Superior temporal gyrus (tissue), 1 donor: ENCODE measurements around the gene ITGA3.

ENCODE experiments used
- DNase-seq: peaks from one replicate; pipeline ENCODE4 v3.0.0-alpha.2; 2016; ENCODE audit errors: extremely low spot score

The ITGA3 gene

DNA sequence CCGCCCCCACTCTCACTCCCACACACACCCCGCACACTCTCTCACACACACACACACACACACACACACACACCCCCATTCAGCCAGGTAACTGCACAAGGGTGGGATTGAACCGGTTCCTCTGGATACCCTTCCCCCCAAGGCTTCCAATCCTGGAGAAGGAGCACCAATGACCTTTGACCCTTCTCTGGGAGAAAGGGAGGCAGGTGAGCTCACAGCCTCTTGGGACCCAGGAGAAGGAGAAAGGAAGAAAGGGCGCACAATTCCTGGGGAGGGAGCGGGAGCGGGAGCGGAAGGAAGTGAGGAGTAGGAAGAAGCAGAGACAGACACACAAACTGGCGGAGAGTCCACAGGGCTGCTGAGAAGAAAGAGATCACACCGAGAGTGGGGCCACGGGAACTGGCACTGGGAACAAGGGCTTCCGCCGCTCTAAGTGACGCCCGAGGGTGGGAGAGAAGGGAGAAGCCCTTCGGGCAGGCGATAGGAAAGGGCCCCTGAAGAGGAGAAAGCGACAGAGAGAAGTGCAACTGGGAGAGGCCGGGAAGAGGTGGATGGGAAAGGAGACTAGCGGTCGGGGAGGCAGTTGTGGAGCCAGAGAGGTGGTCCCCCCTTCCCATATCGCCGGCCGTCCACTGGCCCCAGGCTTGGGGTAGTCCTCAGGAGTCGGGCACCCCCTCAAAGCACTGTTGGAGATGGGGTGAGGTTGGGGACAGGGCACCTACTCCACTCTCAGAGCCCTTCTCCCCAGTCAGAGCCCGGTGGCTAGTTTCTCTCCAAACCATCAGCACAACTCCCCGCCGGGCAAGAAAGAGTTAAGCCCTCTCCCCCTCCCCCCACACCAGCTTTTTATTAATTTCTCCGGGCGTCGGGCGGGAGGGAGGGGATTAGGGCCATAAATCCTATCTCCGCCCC, 72.8 kb downstream of the ITGA3 start:
- DNase-seq: no peak

DNA sequence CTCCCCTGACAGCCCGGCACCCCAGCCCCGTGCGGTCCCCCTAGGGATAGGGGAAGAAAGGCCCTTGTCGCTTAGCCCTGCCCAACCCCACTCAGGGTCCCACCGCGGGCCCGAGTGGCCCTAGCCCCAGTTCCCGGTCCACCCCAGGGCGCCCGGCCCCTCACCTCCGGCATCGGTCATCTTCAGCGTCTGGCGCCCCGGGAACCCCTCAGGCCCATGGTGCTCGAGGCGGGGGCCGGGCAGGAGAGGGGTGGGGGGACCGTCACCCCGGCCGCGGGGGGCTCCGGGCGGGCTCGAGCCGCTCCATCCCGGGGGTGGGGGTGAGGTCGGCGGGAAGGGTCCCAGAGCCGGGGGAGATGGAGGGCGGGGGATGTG, 73.4 kb downstream of the ITGA3 start:
- DNase-seq: no peak

DNA sequence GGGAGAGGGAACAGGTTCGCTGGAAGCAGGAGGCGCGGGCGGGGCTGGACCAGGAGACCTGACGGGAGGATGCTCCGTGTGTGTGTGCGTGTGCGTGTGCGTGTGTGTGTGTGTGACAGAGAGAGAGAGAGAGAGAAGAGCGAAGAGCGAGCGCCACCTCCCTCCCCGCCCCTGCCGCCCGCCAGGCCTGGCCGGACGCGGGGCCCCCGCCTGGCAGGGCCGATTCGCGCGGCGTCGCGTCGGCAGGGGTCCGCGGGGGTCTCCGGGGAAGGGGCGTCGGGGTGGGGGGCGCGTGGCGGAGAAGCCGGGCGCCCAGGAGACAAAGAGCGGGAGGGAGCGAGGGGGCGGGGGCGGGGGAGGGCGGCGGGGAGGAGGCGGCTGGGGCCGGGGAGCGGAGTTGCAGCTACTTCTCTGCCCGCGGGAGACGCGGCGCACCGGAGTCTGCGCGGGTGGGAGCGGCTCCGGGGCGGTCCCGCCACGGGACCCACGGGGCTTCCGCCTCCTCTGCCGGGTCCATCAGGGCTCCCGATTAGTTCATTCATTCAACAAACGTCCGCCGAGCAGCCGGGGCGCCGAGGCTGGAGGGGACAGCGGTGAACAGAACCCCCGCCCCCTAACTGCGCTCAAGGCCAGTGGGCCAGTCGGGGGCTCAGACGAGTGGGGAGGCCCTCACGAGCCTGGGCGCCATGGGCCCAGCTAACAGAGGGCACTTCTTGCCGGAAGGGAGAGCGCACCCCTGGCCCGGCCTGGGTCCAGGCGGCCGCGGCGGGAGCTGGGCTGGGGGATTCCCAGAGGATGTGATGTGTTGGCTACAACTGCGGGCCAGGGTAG, 74.0 kb downstream of the ITGA3 start, which contains the start of gene SAMD14:
Gene SAMD14, minus strand, starts transcription at position 433 of the 831 bp plus-strand sequence. CDS start 5,201 bp downstream, outside the sequence.
- DNase-seq: no peak

DNA sequence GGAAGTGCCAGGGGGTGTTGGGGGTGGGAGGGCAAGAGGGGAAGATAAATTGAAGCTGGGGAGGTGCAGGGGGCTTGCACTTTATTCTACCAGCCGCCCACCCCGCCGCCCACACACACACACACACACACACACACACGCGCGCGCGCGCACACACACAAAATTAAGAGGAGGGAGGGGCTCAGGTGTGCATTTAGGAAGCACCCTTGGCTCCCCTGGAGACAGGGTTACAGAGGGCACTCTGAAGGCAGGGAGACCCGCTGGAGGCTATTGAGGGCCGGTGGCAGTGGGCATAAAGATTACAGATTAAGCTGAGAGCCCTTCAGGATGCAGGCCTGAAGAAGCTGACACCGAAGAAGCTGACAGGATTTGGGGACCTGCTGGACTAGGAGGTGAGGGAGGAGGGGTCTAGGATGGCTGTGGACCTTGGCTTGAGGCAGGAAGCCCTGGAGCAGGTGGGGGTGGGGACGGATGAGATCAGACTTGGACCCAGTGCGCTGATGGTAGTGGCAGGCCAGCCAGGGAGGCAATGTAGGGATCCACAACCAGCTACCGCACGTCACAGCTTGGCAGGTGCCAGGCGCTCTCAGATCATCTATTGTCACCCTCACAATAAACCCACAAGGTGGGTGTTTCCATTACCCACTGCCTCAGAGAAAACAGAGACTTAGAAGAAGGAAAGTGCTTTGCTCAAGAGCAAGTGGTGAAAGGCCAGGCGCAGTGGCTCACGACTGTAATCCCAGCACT, 74.8 kb downstream of the ITGA3 start:
- no peak for DNase-seq

DNA sequence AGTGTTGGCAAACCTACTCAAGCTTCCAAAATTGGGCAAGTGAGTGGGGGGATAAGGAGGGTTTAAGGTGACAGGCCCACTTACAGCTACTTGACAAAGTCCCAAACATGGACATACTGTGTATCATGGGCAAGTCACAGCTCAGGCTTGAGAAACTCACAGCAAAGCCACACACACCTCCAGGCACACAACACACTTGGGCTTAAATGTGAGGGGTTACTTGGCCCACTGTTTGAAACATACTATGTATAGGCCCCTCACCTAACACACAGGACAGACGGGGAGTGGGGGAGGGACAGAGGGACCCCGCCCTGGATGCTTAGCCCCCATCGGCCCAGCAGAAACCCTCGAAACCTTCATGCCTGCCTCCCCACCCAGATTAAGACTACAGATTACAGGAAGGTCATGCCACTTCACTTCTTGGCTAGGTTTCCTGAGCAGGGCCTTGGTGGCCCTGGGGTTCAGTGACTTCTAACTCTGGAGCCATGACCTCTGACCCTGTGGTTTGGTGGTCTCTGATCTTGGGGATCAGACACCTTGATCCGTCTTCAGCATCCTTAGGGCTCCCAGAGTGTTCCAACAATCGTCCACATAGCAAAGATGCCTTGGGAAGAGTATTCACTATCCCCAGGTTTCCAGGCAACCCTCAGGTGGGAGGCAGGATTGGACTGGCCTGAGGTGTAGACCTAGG, 76.3 kb downstream of the ITGA3 start:
- no peak for DNase-seq

DNA sequence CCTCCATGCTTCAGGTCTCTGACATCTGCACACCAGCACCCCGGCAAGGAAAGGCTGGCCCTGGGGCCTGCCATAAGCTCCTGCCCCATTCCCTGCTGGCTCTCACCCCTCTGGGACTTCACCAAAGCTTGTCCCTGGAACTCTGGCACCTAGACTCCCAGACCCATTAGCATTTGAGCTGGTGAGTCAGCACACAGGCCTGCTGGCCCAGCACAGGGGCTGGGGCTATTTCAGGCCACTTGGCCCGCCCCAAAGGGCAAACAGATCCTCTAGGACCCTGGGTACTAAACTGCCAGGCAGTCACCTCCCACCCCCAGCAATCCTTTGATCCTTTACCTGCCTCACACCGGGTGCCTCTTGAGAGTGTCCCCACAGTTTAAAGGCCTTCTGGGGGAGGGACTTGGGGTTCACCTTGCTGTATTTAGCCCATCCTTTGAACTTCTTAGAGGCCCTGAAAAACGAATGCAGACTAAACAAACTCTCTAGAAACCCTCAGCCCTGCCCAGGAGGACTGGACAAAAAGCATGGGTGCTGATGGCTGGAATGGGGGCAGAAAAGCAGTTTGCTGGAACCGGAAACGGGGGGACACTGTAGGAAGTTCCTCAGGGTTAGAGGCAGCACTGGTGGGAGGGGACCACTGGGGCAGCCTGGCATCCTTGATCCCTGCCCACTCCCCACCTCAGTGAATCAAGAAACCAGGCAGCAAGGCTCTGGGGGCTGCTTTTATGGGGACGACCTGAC, 77.3 kb downstream of the ITGA3 start:
- no peak for DNase-seq

DNA sequence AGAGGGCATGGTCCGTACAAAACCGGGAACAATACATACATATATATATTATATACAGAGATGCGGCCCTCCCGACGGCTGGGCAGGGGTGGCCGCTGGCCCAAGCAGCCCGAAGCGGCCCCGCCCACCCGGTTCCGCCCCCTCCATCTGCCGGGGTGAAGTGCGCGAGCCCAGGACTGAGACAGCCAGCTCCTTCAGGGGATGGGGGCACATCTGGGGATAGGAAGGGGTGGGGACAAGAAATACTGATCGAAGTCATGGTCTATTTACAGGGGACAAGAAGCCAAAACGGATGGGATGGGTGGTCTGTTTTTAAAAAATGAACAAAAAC, 77.8 kb downstream of the ITGA3 start:
- DNase-seq: no peak

DNA sequence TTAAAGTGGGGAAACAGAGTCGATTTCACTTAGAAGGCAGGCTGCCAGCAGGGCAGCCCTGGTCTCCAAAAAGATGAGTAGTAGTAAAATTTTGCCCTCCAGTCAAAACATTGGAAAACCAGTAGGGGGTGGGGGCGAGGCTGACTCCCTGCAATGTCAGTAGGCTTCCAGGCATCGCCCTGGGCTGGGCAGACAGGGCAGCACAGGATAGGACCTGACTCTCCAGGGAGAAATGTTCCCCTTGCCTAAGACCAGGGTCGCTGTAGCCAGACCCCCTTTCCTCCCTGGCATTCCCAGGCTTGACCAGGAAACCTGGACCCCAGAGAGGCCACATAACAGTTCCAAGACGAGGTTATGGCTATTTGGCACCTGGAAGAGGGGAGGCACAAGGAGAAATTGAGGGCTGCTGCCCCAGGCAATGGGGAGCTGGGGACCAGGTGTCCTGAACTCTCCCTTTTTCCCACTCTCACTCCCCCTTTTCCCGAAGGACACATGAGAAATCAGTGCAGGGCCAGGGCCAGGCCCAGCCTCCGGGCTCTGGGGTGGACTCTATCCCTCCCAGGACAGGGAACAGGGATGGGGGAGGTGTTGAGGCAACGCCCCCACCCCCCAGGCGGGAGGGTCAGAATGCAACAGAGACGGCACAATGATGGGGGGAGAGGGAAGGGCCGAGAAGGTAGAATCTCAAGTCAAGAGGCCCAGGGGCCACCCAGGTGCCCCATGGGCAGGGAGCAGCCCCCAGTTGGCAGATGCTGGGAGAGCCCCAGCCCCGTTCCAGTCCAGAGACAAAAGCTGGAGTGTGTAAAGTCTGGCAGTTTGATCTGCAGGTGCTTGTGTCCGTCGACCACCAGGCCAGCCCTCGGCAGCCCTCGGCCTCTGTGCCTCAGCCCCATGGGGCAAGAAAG, 78.5 kb downstream of the ITGA3 start:
- DNase-seq: no peak

DNA sequence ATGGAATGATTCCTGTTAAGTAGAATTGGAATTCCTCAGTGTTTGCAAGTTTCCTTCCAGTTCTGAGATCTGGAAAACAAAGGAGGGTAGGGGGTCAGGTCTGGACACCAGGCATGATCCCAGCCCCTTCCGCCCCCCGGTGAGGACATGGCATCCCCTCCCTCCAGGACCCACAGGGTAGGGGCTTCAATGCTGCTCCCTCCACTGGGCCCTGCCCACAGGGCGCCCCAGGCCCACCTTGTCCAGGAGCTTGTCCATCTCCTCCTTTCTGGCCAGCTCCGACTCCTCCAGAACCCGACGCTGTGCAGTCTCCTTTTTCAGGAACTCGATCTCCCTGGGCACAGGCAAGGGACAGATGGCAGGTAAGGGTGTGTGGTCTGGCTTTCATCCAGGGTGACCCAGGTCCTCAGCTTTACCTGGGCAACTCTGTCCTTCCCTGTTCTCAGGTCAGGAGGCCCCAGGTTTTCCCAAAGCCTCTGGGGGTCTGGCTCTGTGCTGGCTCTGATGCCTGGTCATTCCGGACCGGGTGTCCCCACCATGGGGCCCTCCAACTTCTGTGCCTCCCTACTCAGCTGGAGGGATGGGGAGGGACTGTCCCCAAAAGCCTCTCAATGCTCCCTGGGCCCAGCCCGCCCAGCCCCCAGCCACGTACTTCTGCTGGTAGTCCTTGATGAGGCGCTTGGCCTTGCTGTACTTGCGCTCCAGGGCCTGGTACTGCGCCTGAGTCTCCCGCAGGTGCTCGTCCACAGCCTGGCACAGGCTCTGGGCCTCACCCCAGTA, 79.6 kb downstream of the ITGA3 start:
- DNase-seq: no peak

DNA sequence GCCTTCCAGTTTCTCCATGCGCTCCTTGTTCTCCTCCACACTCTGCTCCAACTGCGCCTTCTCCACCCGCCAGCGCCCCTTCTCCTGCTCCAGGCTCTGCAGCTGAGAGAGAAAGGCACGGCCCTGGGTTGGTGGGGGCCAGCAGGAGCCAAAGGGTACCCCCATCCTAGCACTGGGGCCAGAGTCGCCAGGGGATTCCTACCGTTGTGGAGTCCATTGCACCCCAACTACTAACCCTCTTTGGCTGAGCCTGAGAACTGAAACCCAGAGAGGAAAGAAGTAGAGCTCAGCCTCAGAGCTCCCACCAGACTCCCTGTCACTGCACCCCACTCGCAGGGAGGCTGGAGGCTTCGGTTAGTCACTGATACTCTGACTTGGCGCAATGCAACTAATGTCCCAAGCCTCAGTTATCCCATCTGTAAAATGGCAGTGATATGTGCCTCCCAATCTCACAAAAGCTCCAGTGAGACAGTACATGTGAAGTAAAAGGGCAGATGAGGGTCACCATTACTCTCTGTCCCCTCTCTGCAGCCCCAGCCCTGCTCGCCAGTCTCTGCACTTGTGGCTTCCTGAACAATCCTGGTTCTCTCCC, 80.3 kb downstream of the ITGA3 start:
- DNase-seq: no peak

DNA sequence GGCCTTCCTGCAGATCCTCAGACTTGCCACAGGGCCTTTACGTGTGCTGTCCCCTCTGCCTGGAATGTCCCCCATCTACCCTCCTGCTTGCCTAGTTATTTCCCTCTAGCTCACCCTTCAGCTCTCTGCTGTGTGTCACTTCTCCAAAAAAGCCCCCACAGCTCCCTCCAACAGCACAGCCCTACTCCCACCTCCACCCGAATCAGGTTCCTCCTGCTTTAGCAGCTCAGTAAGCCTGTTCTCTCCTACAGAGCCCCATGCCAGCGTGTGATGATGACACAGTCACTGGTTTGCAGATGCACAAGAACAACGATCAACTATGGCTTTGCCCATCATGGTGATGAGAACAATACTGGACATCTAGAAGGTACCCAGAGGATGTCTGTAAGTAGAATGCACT, 81.1 kb downstream of the ITGA3 start:
- no peak for DNase-seq

DNA sequence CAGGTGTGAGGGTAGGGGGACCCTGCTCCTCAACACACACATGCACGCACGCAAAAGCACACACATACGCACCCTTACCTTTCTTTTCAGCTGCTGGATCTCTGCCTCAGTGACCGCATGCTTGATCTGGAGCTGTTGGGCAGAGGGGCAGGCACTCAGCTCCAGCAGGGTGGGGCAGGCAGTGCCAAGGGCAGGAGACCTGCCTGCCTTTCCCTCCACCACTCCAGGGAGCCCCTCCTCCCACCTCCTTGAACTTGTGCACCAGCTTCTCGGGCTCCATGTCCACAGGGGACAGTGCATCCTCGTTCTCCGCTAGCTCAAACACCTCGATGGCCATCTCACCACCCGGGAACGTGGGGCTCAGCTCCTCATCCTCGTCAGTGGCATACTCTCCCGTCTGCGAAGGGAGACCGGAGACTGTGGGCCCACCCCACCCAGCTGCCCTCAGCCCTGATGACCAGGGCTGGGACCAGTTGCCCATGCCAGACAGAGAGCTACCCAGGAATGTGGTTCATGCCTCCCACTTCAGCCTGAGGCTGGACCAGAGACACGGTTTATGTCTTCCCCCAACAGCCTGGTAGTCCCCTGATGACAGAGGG, 83.4 kb downstream of the ITGA3 start:
- DNase-seq: no peak
